HG03097 (cell line): Measurements from ENCODE around the gene COL17A1.

Experiments used
- ATAC-seq: cut with Tn5 transposase; IDR thresholded peaks from one replicate; pipeline ENCODE4 v1.9.1; 2021; ENCODE audit not compliant: unreplicated experiment, low FRiP score

COL17A1 gene

GRCh38 chr10:104098358-104098925 lies 12.8 kb upstream of the COL17A1 start:
- no peak for ATAC-seq

GRCh38 chr10:104096692-104097091 lies 11.0 kb upstream of the COL17A1 start:
- ATAC-seq = no peak

DNA sequence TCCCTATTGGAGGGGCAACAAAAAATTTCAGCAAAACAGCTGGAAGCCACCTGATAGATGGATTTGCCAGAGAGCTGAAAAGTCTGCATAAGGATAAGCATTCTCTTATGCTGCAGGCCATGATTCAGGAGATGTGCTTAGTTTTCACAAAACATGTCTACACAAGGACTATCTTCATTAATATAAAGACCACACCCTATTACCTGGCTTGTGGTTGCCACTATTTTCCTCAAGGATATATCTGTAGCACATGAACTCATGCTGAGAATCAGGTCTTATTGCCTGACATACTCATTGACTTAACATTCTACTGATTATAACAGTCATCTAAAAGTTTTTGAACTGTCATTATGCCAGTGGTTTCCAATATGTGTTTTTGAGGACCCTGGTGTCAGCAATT lies 7.1 kb upstream of the COL17A1 start:
- no peak for ATAC-seq

DNA sequence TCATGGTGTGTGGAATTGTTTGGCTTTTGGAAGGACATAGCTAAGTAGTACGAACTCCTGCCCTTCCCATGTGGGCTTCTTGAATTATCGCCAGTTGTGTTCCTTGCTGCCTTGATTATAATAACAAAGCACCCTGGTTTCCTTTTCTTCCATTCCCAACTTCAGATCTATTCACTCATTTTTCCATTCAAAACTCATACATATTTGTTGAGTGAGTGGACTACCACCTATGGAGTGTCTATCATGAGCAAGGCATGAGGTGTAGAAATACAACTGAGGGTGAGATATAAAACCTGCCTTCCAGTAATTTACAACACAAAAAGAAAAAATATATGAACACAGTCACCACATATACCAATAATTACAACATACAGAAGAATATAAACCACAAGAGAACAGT lies 4.9 kb upstream of the COL17A1 start:
- no peak for ATAC-seq

- ATAC-seq = no peak
Measured at GRCh38 chr10:104089621-104090020, 3.9 kb upstream of the COL17A1 start.

DNA sequence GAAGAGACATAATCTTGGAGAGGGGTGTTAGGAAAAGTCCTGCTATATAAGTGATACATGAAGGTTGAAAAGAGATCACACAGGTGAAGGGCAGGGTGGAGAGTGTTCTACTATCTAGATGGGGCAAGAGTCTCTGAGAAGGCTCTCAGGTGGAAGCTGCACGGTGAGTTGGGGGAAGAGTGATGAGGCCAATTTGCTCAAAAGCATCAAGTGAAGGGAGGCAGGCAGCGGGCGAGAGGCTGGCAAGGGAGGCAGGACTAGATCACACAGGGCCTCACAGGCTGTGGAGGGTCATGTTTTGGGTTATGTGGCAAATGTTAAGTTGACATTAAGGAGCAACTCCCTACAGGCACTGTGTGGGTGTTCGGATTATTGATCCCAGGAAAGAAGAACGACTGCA lies 2.6 kb upstream of the COL17A1 start:
- no peak for ATAC-seq

DNA sequence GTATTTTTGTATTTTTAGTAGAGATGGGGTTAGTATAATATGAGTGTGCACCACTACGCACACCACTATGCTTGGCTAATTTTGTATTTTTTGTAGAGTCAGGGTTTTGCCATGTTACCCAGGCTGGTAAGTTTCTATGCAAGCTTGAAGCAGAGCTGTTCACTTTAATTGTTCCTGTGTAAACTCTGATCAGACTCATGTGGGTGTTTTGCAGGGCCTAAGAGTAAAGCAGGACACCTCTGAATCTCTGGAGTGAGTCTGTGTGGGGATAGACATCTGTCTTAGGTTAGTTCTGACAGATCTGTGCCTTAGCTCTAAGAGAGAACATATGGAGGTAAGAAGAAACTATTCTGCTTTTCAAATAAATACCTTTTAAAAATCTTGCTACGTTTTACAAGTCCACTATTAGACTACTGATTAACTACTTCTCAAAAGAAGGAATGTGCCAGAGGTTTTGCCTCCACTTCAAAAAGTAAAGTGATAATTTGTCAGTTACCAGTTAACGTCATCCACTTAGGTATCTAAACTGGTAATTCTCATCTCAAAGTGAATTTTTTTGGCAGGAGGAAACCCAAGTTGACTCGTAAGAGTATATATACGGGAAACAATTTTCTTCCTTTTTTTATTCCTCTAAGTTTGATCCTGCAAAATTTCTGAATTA lies 1.1 kb downstream of the COL17A1 start:
- no peak for ATAC-seq

- no peak for ATAC-seq
Measured at GRCh38 chr10:104081998-104082397, 3.7 kb downstream of the COL17A1 start.

GRCh38 chr10:104080762-104081161 lies 4.9 kb downstream of the COL17A1 start:
- no peak for ATAC-seq

DNA sequence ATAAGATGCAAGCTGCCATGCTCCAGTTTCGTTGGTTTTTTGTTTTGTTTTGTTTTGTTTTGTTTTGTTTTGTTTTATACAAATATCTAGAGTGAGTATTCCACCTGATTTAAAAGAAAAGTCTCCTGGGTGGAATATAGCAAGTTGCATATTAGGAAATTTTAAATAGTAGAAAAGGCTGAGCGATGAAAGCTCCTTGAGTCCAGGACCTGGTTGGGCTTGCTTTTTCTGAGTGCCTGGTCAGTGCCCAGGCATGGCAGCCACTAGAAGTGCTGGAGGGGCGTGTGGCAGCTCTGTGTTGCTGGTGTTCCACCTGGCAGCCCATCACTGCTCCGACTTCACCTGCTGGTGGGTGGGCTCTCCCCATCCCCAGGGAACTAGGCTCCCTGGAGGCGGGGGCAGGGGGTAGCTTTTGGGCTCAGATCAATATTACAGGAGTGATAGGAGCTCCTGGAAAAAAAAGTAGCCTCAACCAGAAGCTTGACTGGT lies 8.0 kb downstream of the COL17A1 start:
- no peak for ATAC-seq

GRCh38 chr10:104077247-104077646 lies 8.4 kb downstream of the COL17A1 start:
- no peak for ATAC-seq

- ATAC-seq = no peak
Measured at GRCh38 chr10:104076743-104077160, 8.9 kb downstream of the COL17A1 start.

GRCh38 chr10:104074505-104074904 lies 11.2 kb downstream of the COL17A1 start:
- no peak for ATAC-seq

- no peak for ATAC-seq
Measured at GRCh38 chr10:104072786-104073185, 12.9 kb downstream of the COL17A1 start.

- no peak for ATAC-seq
Measured at GRCh38 chr10:104069613-104070012, 16.1 kb downstream of the COL17A1 start.

DNA sequence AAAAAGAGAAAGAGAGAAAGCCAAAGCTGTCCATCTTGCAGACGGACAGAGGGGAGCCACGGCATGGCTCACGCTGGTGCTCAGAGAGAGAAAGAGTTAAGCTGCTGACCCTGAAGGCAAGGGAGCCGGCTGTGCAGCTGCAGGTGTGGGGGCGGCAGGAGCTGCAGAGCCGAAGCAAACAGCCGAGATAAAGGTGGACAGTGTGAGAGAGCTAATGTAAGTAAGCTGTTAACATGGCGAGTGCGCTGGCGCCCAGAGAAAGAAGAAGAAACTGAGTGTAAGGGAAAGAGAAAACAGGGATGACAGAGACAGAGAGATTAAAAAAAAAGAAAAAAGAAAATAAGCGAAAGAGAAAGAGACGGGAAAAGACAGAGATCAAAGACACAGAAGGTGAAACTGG lies 18.2 kb downstream of the COL17A1 start:
- no peak for ATAC-seq

- no peak for ATAC-seq
Measured at GRCh38 chr10:104066945-104067344, 18.7 kb downstream of the COL17A1 start.

DNA sequence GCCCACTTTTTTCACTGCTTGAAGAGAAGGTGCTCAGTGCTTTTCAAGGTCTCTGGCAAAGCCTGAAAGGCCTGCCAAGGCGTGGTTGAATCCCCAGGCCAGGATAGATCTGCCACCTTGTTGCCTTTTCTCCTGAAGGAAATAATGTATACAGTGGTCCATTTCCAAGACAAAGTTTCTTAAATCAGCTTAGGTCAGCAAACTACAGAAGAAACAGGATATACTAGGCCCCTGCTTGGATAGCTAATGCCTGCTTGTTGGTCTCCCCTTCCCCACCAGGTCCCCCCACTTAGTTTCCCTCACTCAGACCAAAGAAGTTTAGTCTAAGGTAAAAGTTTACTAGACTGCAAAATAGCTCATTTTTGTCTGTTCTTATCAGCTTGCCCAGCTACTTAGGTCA lies 19.9 kb downstream of the COL17A1 start:
- no peak for ATAC-seq

GRCh38 chr10:104061196-104061595 lies 24.5 kb downstream of the COL17A1 start:
- no peak for ATAC-seq

DNA sequence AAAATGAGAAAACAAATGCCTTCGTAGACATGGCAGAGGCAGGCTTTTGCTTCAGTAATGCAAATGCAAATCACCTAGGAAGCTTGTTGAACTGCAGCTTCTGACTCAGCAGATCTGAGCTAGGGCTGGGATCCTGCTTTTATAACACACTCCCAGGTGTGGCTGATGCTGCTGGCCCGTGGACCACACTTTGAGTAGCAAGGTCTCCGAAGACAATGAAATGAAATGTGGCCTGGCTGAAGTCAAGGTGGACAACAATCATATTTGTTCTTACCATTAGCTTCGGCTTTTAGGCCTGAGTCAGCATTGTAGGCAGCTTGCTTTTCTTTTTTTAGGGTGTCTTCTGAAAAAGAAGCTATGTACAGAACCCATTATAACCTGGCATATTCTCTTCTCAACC lies 26.3 kb downstream of the COL17A1 start:
- no peak for ATAC-seq

- ATAC-seq = no peak
Measured at GRCh38 chr10:104057717-104058116, 28.0 kb downstream of the COL17A1 start.

DNA sequence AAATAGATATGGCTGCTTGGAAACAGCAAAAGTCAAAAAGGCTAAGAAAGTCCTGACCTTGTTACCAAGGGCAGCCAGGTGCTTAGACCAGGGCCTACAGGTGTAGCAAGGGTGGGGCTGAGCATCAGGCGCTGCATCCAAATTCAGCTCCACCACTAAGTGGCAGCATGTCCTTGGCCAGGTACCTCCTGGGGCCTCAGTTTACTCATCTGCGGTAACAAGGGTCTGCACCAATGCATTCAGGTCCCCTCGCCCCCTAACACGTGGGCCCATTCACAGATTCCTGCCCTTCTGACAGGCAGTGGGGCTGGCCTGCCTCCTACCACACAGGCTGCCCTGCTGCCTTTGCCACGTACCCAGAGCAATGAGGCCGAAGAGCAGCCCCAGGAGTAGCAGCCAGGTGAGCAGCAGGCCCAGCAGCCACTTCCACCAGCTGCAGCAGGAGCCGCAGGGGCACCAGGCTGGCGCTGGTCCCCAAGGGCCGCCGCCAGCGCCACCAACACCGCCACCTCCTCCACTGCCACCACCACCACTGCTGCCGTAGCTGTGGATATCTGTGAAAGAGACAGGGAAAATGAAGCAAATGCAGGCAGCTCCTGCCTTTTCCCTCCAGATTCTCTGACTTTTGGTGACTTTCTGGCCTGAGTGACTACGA lies 28.9 kb downstream of the COL17A1 start:
- no peak for ATAC-seq
